IPS DF 19.7 (cell line): ENCODE measurements around the gene GPD2.
A peak's percentile ranks its signal among the peaks of the same experiment; 100 is the strongest.

Source experiments
- DNase-seq: peaks from one replicate; pipeline ENCODE4 v3.0.0-alpha.2; 2013; ENCODE audit warnings: low read depth, low spot score

GPD2 gene

GRCh38 chr2:156532989-156533388, 96.8 kb downstream of the GPD2 start:
- DNase-seq, result no peak

- DNase-seq, result no peak
Observed at GRCh38 chr2:156536534-156536933, 100.4 kb downstream of the GPD2 start.

- no peak for DNase-seq
Observed at GRCh38 chr2:156537141-156537540, 101.0 kb downstream of the GPD2 start.

- peak; percentile 15 for DNase-seq
Observed at GRCh38 chr2:156538083-156538504, 101.9 kb downstream of the GPD2 start.

- DNase-seq, result no peak
Observed at GRCh38 chr2:156539086-156539860, 103.1 kb downstream of the GPD2 start.

- no peak for DNase-seq
Observed at GRCh38 chr2:156540706-156541105, 104.5 kb downstream of the GPD2 start.

- no peak for DNase-seq
Observed at GRCh38 chr2:156541229-156541628, 105.0 kb downstream of the GPD2 start.

- no peak for DNase-seq
Observed at GRCh38 chr2:156541706-156542105, 105.5 kb downstream of the GPD2 start.

GRCh38 chr2:156548413-156548812, 112.2 kb downstream of the GPD2 start:
- DNase-seq, result no peak

- DNase-seq, result no peak
Observed at GRCh38 chr2:156553714-156554442, 117.7 kb downstream of the GPD2 start.

- no peak for DNase-seq
Observed at GRCh38 chr2:156561326-156561725, 125.1 kb downstream of the GPD2 start.

GRCh38 chr2:156562124-156562523, 125.9 kb downstream of the GPD2 start:
- no peak for DNase-seq

- no peak for DNase-seq
Observed at GRCh38 chr2:156563994-156564753, 128.0 kb downstream of the GPD2 start.

GRCh38 chr2:156565066-156565710, 129.0 kb downstream of the GPD2 start:
- no peak for DNase-seq

GRCh38 chr2:156573710-156574109, 137.5 kb downstream of the GPD2 start:
- DNase-seq, result no peak

GRCh38 chr2:156574112-156574511, 137.9 kb downstream of the GPD2 start:
- no peak for DNase-seq

GRCh38 chr2:156576005-156576404, 139.8 kb downstream of the GPD2 start:
- DNase-seq, result no peak

- no peak for DNase-seq
Observed at GRCh38 chr2:156580501-156580900, 144.3 kb downstream of the GPD2 start.

GRCh38 chr2:156581280-156581679, 145.1 kb downstream of the GPD2 start:
- DNase-seq, result no peak

GRCh38 chr2:156585457-156585856, 149.3 kb downstream of the GPD2 start:
- no peak for DNase-seq

- DNase-seq, result no peak
Observed at GRCh38 chr2:156586621-156587020, 150.4 kb downstream of the GPD2 start.
